22Rv1 (cell line): ENCODE measurements around the gene TRIM25.

Source experiments
- CTCF ChIP-seq: fragments of 450-650 bp; IDR thresholded peaks from 2 replicates; pipeline ENCODE4 v1.5.1; 2017; ENCODE audit warnings: mild to moderate bottlenecking
- ZFX ChIP-seq: fragments of 450-650 bp; IDR thresholded peaks from 2 replicates; pipeline ENCODE4 v1.6.1; 2017; ENCODE audit warnings: antibody characterized with exemption, borderline replicate concordance

DNA sequence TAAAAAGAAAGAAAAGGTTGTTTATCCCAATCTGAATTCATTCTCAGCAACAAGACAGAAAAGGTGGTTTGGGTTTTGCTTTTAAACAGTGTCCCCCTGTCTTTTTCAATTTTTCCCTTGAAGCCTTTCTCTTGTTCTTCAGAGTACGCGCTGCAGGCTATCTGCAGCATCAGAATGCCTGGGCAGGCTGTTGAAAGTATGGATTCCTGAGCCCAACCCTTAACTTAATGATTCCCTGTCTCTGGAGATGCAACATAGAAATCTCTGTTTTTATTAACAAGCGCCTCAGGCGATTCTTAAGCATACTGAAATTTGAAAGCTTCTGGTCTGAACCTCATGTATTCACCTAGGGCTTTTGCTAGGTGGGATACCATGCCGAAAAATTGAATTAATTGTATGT lies 47.8 kb downstream of the TRIM25 start:
- TF ChIP-seq CTCF (no peak), ZFX (no peak)
